GM21723 (cell line): ENCODE measurements around the gene KRT24.
"Not testable (repeated sequence)": the region's sequence is repeated elsewhere in the genome, so short reads cannot be mapped to it uniquely, and the experiment has no call there.

ENCODE experiments used
- ATAC-seq: cut with Tn5 transposase; IDR thresholded peaks from one replicate; pipeline ENCODE4 v1.9.1; 2021; ENCODE audit warnings: mild to moderate bottlenecking, moderate library complexity; ENCODE audit not compliant: unreplicated experiment

KRT24 gene

DNA sequence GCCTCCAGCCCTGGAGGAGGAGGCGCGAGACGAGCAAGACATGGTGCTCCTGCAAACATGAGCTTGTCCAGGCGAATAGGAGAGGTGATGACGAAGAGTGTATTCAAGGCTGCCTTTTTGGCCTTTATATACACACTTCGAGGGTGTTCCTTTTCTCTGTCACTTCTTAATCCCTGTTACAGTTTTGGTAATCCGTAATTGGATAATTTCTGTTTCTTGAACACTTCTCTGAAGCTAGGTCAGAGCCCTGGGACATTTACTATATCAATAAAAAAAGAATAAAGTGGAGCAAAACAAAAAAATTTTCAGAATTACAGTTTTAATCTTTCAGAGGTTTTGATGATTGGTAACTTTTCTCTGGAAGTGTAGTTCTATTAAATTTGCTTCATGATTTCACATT is at the start of gene KRT24:
Gene KRT24, minus strand, starts transcription at position 101 of the 400 bp plus-strand sequence. Its CDS starts 59 bp downstream, at position 42.
- no peak for ATAC-seq

DNA sequence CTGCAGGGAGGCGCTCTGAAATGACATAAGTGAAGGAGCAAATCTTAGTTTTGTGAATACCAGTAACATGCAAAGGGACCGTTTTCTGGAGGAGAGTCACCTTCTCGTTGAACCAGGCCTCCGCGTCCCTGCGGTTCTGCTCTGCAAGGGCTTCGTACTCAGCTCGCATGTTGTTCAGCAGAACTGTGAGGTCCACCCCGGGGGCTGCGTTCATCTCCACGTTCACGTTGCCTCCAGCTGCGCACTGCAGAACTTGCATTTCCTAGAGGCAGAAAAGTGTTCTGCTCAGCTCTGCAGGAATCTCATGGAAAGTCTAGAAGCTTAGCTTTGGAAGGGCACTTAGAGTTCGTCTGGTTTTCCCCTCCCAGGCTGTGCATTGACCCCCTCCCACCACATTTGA is 47.5 kb upstream of the KRT24 start:
- ATAC-seq: no peak

- ATAC-seq: no peak
Measured at GRCh38 chr17:40750391-40750790, 46.8 kb upstream of the KRT24 start.

- not testable (repeated sequence) for ATAC-seq
Measured at GRCh38 chr17:40748666-40749065, 45.1 kb upstream of the KRT24 start.

- no peak for ATAC-seq
Measured at GRCh38 chr17:40738553-40738952, 35.0 kb upstream of the KRT24 start.

- ATAC-seq: no peak
Measured at GRCh38 chr17:40735016-40735415, 31.5 kb upstream of the KRT24 start.

GRCh38 chr17:40734018-40734417 is 30.5 kb upstream of the KRT24 start:
- no peak for ATAC-seq

DNA sequence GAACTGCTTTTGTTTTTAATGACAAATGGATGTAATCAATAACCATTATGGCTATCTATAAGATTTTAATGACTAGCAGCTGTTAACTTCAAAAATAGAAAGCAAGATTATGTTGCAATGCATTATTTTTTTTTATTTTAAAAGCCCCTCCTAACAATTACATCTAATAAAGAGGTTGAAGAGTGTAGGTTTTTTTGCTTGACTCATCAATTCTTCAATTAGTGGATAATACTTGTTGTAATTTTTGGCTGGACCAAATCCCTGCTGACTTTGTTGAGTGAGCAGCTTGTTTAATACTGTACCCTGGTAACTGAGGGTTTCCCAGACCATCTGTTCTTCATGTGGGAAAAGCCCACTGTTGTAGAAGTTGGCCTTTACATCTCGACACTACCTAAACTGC is 27.4 kb upstream of the KRT24 start:
- ATAC-seq: no peak

- ATAC-seq: no peak
Measured at GRCh38 chr17:40727447-40728231, 24.1 kb upstream of the KRT24 start.

DNA sequence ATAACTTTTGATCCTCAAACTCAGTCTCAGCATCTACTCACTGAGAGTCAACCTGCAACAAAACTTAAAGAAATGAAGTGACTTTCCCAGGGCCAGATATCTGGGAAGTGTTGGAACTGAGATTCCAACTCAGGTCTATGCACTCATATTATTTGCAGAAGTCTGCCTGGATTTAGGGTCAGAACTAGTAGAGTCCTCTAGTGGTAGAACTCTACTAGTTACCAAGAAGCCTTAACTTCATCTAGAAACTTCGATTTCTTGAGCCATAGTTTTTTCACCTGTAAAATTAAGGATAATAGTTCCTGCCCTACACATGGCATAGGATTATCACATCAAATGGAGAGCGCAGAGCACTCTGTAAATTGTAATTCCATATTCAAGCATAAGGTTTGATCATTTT is 23.4 kb upstream of the KRT24 start:
- ATAC-seq: no peak

DNA sequence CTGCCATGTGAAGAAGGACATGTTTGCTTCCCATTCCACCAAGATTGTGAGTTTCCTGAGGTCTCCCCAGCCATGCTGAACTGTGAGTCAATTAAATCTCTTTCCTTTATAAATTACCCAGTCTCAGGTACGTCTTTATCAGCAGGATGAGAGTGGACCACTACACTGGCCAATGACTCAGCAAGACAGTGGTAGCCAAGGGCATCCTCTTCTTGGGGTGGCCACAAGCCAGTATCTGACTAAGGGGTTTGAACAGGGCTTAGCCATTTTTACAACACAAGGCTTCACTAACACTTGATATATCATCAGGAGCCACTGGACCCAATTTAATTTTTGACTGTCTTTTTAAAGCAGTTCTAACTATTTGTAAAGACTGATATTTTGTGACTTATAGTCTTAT is 21.1 kb upstream of the KRT24 start:
- ATAC-seq: no peak

- ATAC-seq: no peak
Measured at GRCh38 chr17:40722241-40722640, 18.7 kb upstream of the KRT24 start.

- ATAC-seq: no peak
Measured at GRCh38 chr17:40720899-40721298, 17.3 kb upstream of the KRT24 start.

DNA sequence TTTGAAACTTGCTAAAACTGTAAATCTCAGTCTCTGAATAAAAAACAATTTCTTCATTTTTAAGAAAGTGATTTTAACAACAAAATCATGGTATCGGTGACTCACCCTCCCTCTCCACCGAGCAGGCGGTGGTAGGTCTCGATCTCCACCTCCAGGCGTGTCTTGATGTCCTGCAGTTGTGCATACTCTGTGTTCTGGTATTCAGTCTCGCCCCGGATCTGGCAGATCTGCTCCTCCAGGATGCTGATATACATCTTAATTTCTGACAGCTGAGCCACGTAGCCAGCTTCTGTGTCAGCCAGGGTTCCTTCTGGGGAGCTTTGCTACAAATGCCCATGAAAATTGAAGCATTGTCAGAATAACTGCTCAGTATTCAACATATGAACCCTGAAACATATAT is 15.4 kb upstream of the KRT24 start:
- ATAC-seq: no peak

- ATAC-seq: no peak
Measured at GRCh38 chr17:40717776-40718175, 14.2 kb upstream of the KRT24 start.

GRCh38 chr17:40714473-40714872 is 10.9 kb upstream of the KRT24 start:
- ATAC-seq: no peak

DNA sequence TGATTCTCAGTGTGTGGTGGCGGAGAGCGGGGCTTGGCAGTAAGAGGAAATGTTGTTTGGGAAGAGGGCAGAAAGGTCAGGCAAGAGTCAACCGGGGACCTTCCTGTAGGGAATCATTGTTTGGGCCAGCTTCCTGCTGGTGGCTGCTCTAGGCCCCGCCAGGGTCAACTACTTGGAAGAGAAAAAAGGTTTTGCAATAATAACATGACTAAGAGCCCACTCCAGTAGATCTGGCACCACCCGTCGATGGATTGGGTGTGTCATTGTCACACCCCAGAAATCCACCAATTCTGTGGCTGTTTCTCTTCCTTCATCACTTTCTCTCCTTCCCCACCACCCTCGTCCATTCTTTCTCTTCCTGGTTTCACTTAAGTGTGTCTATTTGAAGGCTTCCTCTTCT is 4.2 kb upstream of the KRT24 start:
- no peak for ATAC-seq

GRCh38 chr17:40705584-40705983 is 2.0 kb upstream of the KRT24 start:
- ATAC-seq: no peak

GRCh38 chr17:40702271-40702670 is 1.3 kb downstream of the KRT24 start:
- ATAC-seq: no peak

GRCh38 chr17:40699853-40700252 is 3.7 kb downstream of the KRT24 start:
- ATAC-seq: no peak

DNA sequence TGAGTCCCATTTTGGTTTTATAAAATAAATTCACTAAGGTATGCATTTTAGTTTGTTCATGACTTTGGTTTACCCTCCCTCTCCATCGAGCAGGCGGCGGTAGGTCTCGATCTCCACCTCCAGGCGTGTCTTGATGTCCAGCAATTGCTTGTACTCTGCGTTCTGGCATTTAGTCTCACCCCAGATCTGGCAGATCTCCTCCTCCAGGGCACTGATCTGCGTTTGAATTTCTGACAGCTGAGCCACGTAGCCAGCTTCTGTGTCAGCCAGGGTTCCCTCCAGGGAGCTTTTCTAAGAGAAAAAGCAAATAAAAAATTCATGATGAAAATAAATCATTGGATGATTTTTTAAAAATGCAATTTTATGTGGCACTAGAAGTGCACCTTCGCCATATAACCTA is 4.2 kb downstream of the KRT24 start:
- no peak for ATAC-seq

DNA sequence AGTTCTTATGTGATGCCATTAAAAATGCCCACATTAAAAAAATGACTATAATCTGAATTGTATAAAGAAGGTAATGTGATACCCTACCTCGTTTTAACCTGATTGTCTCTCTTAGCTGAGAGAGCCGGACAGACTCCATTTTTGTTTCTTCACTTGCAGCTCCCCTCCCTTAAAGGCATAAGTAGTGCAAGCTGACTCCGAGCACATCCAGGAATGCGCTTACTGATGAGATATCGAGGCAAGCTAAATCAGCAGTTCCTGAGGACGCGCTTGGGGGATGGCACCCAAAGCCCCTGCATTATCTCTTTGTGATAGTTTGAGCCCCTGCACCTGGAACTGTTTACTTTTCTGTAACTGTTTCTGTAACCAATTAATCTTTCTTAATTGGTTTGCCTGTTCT is 6.3 kb downstream of the KRT24 start:
- no peak for ATAC-seq

- no peak for ATAC-seq
Measured at GRCh38 chr17:40696651-40697072, 6.9 kb downstream of the KRT24 start.
